HepG2 (cell line): ENCODE data around the gene HABP4.

Experiments
- HMGA1 ChIP-seq: sonication (generic); formaldehyde crosslinking; conservative IDR thresholded peaks from 2 replicates; pipeline ENCODE4 v1.4.0; 2020; ENCODE audit warnings: missing genetic modification reagents
- POLR2A ChIP-seq, 2 experiments: IDR thresholded peaks; 2 replicates each; pipeline ENCODE4 v1.6.1; 2011; ENCODE audit warnings: low read depth in 2 of 2, low read length in 2 of 2, mild to moderate bottlenecking in 1 of 2, moderate library complexity in 1 of 2; ENCODE audit not compliant: insufficient read depth in 1 of 2
- POLR2AphosphoS5 ChIP-seq: IDR thresholded peaks from 2 replicates; pipeline ENCODE4 v1.6.1; 2012; ENCODE audit warnings: low read depth, low read length
- TAF1 ChIP-seq: sonication (generic); formaldehyde crosslinking; IDR thresholded peaks from 2 replicates; pipeline ENCODE4 v1.4.0; 2020; ENCODE audit warnings: missing genetic modification reagents
- YY1 ChIP-seq: IDR thresholded peaks from 2 replicates; pipeline ENCODE4 v1.6.1; 2011; ENCODE audit warnings: low read length, low read depth, moderate library complexity, mild to moderate bottlenecking; ENCODE audit not compliant: insufficient read depth, insufficient replicate concordance
- ZNF768 ChIP-seq: sonication (generic); formaldehyde crosslinking; IDR thresholded peaks from 2 replicates; pipeline ENCODE4 v1.4.0; 2020; ENCODE audit warnings: missing genetic modification reagents
- TF ChIP-seq, protein P1 (sequence below): sonication (generic); formaldehyde crosslinking; IDR thresholded peaks from 2 replicates; pipeline ENCODE4 v1.4.0; 2020; ENCODE audit warnings: mild to moderate bottlenecking, missing genetic modification reagents
- TF ChIP-seq, protein P2 (sequence below): IDR thresholded peaks from 2 replicates; pipeline ENCODE4 v1.6.1; 2012; ENCODE audit warnings: inconsistent platforms
- TF ChIP-seq, protein P3 (sequence below): sonication (generic); formaldehyde crosslinking; IDR thresholded peaks from 2 replicates; pipeline ENCODE4 v1.5.0; 2020; ENCODE audit warnings: mild to moderate bottlenecking, missing genetic modification reagents, moderate library complexity
- TF ChIP-seq, protein P4 (sequence below): sonication (generic); formaldehyde crosslinking; IDR thresholded peaks from 2 replicates; pipeline ENCODE4 v1.4.0; 2020; ENCODE audit warnings: missing genetic modification reagents, mild to moderate bottlenecking, borderline replicate concordance
- TF ChIP-seq, protein P5 (sequence below): sonication (generic); formaldehyde crosslinking; IDR thresholded peaks from 2 replicates; pipeline ENCODE4 v1.8.0; 2022; ENCODE audit warnings: mild to moderate bottlenecking, missing genetic modification reagents, borderline replicate concordance

DNA sequence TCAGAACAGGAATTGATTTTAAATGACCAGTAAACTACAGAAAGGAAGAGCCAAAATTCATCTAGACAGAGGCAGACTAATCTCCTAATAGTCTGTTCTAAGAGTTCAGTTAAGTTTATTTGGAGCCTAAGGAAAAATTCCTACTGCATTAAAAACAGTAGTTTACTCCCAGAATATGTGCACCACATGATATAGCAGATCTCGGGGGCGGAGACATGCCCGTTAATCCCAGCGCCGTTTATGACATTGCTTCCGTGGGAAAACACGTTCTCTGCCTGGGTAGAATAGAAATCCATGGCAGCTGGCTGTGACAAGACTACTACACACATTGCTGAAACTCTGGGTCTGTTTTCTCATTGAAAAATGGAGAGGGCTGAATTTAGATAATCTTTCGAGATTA is 11.4 kb downstream of the HABP4 start:
- TF ChIP-seq, protein P1, sequence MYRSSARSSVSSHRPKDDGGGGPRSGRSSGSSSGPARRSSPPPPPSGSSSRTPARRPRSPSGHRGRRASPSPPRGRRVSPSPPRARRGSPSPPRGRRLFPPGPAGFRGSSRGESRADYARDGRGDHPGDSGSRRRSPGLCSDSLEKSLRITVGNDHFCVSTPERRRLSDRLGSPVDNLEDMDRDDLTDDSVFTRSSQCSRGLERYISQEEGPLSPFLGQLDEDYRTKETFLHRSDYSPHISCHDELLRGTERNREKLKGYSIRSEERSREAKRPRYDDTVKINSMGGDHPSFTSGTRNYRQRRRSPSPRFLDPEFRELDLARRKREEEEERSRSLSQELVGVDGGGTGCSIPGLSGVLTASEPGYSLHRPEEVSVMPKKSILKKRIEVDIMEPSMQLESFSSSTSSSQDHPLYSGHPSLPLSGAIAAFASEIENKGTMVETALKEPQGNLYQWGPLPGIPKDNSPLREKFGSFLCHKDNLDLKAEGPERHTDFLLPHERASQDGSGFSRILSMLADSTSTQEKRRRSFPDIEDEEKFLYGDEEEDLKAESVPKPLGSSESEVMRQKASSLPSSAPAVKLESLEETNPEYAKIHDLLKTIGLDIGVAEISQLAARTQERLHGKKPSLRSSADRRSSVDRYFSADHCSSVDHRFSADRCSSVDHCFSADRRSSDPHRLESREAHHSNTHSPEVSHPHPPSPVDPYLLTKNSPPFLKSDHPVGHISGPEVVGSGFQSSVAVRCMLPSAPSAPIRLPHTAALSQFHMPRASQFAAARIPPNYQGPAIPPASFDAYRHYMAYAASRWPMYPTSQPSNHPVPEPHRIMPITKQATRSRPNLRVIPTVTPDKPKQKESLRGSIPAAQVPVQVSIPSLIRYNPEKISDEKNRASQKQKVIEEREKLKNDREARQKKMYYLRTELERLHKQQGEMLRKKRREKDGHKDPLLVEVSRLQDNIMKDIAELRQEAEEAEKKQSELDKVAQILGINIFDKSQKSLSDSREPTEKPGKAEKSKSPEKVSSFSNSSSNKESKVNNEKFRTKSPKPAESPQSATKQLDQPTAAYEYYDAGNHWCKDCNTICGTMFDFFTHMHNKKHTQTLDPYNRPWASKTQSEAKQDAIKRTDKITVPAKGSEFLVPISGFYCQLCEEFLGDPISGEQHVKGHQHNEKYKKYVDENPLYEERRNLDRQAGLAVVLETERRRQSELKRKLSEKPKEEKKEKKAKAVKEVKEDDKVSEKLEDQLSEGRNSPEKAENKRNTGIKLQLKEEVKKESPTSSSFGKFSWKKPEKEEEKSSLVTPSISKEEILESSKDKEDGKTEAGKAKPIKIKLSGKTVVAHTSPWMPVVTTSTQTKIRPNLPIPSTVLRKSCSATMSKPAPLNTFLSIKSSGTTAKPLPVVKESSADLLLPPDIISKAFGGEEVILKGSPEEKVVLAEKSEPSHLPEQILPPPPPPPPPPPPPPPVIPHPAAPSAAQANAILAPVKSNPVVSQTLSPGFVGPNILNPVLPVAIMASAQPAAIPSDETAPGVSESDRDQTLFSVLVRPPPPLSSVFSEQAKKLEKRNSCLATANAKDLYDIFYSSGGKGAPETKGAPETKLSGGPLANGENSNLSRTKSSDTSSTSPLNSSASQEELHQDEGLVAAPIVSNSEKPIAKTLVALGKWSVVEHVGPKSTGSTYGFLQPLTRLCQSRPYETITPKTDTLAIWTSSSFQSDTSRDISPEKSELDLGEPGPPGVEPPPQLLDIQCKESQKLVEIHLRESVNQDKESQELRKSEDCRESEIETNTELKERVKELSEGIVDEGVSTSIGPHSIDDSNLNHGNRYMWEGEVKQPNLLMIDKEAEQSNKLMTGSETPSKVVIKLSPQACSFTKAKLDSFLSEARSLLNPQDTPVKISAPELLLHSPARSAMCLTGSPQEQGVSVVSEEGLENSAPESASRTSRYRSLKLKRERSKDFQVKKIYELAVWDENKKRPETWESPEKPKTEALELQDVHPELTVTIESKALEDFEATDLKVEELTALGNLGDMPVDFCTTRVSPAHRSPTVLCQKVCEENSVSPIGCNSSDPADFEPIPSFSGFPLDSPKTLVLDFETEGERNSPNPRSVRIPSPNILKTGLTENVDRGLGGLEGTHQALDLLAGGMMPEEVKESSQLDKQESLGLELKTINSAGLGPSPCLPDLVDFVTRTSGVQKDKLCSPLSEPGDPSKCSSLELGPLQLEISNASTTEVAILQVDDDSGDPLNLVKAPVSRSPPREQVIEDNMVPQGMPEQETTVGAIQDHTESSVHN (CRISPR knock-in tag): no peak
- TF ChIP-seq POLR2A (IDR thresholded peaks at IDR 0.05; ENCODE audit: insufficient read depth in 1 of 2, low read depth in 2 of 2, low read length in 2 of 2) (no peak), TAF1 (CRISPR knock-in tag) (no peak), YY1 (no peak), ZNF768 (no peak), POLR2AphosphoS5 (no peak), HMGA1 (no peak)
- TF ChIP-seq, protein P2, sequence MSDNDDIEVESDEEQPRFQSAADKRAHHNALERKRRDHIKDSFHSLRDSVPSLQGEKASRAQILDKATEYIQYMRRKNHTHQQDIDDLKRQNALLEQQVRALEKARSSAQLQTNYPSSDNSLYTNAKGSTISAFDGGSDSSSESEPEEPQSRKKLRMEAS: no peak
- TF ChIP-seq, protein P3, sequence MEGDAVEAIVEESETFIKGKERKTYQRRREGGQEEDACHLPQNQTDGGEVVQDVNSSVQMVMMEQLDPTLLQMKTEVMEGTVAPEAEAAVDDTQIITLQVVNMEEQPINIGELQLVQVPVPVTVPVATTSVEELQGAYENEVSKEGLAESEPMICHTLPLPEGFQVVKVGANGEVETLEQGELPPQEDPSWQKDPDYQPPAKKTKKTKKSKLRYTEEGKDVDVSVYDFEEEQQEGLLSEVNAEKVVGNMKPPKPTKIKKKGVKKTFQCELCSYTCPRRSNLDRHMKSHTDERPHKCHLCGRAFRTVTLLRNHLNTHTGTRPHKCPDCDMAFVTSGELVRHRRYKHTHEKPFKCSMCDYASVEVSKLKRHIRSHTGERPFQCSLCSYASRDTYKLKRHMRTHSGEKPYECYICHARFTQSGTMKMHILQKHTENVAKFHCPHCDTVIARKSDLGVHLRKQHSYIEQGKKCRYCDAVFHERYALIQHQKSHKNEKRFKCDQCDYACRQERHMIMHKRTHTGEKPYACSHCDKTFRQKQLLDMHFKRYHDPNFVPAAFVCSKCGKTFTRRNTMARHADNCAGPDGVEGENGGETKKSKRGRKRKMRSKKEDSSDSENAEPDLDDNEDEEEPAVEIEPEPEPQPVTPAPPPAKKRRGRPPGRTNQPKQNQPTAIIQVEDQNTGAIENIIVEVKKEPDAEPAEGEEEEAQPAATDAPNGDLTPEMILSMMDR (CRISPR knock-in tag): no peak
- TF ChIP-seq, protein P4, sequence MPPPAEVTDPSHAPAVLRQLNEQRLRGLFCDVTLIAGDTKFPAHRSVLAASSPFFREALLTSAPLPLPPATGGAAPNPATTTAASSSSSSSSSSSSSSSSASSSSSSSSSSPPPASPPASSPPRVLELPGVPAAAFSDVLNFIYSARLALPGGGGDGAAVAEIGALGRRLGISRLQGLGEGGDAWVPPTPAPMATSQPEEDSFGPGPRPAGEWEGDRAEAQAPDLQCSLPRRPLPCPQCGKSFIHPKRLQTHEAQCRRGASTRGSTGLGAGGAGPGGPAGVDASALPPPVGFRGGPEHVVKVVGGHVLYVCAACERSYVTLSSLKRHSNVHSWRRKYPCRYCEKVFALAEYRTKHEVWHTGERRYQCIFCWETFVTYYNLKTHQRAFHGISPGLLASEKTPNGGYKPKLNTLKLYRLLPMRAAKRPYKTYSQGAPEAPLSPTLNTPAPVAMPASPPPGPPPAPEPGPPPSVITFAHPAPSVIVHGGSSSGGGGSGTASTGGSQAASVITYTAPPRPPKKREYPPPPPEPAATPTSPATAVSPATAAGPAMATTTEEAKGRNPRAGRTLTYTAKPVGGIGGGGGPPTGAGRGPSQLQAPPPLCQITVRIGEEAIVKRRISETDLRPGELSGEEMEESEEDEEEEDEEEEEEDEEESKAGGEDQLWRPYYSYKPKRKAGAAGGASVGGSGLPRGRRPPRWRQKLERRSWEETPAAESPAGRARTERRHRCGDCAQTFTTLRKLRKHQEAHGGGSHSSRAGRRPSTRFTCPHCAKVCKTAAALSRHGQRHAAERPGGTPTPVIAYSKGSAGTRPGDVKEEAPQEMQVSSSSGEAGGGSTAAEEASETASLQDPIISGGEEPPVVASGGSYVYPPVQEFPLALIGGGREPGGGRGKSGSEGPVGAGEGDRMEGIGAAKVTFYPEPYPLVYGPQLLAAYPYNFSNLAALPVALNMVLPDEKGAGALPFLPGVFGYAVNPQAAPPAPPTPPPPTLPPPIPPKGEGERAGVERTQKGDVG (CRISPR knock-in tag): no peak
- TF ChIP-seq, protein P5, sequence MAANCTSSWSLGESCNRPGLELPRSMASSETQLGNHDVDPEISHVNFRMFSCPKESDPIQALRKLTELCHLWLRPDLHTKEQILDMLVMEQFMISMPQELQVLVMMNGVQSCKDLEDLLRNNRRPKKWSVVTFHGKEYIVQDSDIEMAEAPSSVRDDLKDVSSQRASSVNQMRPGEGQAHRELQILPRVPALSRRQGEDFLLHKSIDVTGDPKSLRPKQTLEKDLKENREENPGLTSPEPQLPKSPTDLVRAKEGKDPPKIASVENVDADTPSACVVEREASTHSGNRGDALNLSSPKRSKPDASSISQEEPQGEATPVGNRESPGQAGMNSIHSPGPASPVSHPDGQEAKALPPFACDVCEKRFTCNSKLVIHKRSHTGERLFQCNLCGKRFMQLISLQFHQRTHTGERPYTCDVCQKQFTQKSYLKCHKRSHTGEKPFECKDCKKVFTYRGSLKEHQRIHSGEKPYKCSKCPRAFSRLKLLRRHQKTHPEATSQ (CRISPR knock-in tag): no peak
